Activated CD8-positive, alpha-beta memory T cell treated with anti-CD3 and anti-CD28 coated beads for 36 hours (primary cell): ENCODE results near the gene NPAS2. TPM values are rescaled to one million over a fixed set of nuclear protein-coding genes. Genes with fewer than 3 reads are reported as not detected.

Experiments used
- CTCF ChIA-PET: fragments of 350-600 bp; sonication (Branson Sonifier 250); formaldehyde crosslinking; loops from one replicate; lab custom pipeline; 2021; ENCODE audit warnings: antibody characterized with exemption; lab: Charles Lee
- POLR2A ChIA-PET: fragments of 350-600 bp; sonication (Branson Sonifier 250); formaldehyde crosslinking; loops from one replicate; lab custom pipeline; 2021; ENCODE audit warnings: antibody characterized with exemption; lab: Charles Lee
- total RNA-seq, 2 experiments: library from RNA; stranded (reverse); gene quantifications; one replicate each; pipeline ENCODE4 v1.2.3, GENCODE V29; 2021

NPAS2 gene
- total RNA-seq, 2 experiments from 2014 or later = 2.6 to 3.3 TPM

DNA sequence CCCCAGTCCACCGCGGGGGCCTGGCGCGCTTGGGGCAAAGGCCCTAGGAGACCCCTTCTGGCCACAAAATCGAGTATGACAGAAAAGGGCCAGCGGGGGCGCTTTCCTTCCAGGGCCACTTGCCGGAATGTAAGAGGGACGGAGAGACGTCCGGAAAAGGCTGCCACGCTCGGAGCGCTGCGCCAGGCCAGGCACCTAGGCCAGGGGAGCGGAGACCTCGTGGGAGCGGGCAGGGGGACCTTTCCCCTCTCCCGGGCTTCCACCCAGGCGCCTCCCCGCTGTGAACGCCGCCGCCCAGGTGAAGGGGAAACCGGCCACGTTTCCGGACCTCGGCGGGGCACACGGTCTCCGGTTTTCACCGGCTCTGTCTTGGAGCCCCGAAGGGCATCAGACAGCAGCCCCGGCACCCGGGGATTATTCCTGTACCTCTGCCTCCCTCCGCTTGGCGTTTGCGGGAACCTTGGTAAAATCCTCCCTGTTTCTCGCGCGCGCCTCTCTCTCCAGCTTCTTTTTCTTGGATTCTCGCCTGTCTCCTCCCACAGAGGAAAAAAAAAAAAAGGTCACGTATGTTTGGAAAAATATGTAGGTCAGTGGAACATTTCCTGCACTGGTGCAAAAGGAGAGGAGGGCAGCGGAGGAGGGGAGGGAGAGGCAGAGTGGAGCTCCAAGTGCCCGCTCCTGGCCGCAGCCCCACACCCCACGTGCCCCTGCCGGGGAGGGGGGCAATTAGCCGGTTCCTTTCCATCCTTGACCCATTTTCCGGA lies 1.2 kb upstream of the NPAS2 start:
- ChIA-PET POLR2A (no interaction called here), CTCF (interaction anchor here (0.7 kb wide), 1 partner anchor 255 kb away, joined by 3 read pairs; no protein-coding TSS in a partner anchor)

DNA sequence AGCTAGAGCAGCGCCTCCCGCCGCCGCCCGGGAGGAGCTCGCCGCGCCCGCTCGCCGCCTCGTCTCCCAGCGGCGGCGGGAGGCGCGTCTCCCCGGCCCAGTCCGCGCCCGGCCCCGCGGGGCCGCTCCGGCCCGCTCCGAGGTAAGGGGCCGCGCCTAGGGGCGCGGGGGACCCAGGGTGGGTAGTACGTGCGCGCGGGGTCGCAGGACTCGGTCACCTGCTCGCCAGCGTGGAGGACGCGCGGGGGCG lies 259 bp downstream of the NPAS2 start:
- CTCF ChIA-PET = no interaction called here
- POLR2A ChIA-PET = no interaction called here

DNA sequence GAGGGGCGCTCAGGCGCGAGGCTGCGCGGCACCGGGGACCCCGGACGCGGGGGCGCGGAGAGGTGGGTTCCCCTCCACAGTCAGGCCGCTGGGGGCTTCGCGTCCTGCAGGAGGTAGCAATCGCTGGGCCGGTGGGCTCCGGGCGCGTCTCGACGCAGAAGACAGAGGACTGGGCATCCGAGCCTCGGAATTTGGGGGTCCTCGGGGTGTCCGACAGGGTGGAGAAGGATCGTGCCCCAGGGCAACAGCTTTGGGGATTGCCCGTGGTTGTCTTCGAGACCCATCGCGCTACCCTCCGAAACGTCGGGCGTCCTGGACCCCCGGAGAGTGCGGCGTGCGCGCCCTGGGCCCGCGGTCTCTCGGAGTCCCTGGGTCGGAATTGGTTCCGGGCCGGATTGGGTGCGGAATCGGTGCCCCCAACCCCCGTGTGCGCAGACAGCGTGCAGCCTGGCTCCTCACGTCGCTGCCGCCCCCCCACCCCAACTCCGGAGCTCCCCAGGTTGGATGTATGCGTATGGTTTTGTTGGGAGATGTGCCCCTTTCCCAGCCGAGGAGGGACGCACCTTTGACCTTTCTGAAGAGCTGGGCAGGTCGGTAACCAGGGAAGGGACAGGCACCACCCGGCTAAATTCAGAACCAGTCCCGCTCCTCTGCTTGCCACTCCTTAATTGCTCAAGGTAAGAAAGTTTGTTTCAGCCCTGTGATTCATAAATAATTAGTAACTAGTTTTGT lies 750 bp downstream of the NPAS2 start:
- POLR2A ChIA-PET = no interaction called here
- CTCF ChIA-PET = no interaction called here

DNA sequence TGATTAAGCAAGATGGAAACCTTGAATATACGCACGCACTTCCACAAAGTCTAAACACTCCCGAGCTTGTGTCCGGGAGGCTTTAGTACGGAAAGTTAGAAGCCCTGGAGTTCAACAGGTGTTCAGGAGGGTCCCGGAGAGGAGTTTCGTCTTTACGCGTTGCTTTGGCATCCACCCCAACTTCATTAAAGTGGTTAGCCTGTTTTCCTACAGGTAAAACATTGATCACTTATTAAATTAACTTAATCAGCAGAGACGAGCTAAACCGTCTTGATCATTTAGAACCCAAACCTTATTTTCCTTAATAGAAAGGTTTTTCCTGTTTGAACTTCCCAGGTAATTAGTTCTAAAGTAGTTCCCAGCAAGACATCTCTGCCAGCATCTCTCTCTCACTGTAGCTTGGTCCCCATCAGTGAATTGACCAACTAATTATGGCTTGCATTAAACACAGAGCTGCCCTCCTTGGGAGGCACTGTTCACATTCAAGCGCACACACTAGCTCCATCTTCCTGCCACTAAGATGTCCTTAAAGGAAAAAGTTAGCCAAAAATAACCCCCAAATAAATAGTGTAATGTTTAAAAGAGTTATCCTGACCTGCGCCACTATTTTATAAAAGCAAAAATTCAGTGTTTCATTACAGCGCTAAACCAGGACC lies 1.4 kb downstream of the NPAS2 start:
- ChIA-PET CTCF (no interaction called here), POLR2A (no interaction called here)

DNA sequence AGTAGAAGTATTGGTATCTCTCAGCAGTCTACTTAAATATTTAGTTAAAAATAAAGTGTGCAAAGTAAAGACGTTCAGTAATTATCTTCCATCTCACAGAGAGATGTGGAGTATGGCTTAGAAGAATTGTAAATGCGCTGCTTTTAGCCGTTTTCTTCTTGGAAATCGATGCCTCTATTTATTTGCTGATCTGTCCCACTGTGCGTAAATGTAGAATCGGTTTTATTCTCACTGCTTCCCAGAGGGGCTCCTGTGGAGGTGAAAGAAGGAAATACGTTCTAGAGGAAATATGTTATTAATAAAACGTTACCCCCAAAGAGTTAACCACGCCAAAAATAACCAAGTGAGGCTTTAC lies 1.9 kb downstream of the NPAS2 start:
- ChIA-PET POLR2A (no interaction called here), CTCF (no interaction called here)

DNA sequence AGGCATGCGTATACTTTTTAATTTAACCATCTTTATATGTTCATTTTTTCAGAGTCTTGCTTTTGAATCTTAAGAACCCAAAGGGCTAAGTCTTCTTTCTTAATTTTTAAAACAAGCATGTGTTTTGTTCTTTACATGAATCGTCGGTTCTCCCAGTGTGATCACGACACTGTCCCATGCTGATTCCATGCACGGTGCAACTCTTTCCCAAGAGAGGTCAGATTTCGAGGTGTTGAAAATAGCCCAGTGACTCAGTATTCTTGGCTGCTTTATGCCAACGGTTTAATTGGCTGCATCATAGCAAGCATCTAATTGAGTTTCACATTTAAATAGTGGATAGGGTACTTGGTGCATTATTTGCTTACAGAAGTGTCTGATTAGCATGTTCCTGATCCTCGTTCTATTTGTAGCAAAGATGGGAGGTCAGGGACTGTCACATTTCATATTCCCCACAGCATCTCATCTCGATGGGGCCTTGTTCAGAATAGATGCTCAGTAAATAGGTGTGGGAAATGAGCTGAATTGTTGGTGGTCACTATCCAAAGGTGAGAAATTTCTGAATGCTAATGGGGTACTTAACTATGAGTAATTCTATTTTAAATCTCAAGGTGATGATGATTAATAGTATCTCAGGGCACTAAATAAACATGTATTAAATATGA lies 2.8 kb downstream of the NPAS2 start:
- ChIA-PET POLR2A (no interaction called here), CTCF (no interaction called here)

DNA sequence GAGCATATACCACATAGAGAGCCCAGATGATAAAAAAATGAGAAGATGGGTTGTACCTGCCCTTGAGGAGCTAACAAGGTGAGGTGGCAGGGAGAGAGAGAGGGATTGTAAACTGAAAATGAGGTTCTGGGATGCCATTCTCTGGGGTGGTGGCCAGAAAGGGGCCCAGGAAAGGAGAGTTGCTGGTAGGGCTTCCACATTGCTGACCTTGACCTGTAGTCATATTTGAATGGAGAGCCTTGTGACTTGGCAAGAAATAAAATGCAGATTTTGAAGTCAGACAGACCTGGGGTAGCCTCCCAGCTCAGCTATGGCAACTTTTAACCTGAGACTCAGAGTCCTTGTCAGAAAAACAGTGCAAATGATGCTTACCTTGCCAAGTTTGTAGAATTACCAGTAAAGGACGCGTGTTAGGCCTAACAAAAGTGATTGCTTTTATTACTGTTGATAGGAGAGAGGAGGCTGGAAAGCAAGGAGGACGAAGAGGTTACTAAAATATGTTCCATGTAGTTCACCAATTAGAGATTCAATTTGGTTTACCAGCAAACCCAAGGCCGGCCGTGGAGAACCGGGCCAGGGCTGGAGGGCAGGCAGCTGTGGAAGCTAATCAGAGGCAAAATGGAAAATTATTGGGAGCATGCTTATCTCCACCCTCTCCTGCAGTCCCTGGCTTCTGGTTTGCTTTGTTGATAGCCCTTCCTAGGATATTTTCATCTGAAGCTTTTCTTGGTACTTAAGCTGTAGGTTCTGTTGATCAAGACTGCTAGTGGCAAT lies 3.9 kb downstream of the NPAS2 start:
- CTCF ChIA-PET = no interaction called here
- POLR2A ChIA-PET = no interaction called here

DNA sequence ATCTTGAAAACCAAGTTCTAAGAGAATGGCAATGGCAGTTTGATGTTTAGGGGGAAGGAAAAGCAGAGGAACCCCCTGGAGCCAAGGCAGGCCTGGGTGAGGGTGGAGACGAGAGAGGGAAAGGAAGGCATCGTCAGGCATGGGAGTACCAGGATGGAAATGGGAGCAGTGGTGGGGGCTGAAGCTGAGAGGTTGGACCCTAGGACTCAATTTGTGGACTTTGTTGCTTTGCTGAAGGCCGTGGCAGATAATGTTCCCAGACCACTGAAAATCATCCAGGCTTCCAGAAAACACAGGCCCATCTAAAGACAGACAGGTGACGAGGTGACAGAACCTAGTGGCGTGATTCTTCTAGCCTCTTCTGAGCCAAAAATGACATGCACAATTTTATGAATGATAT lies 4.9 kb downstream of the NPAS2 start:
- CTCF ChIA-PET = no interaction called here

DNA sequence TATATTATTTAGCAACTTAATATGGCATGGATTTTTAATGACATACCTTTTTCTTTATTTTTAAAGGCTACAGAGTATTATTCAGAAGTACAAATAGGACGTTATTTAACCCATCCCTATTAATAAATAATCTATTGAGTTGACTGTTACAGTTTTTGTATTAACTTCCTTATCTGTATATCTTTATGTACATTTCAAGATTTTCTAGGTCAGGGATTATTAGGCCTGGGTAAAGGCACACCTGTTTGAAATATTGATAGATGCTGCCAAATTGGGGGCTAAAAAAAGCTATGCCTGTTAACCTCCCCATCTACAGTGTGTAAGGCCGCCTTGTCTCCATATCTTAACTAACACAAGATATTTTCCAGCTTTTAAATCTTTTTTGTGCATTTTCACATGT lies 6.6 kb downstream of the NPAS2 start:
- ChIA-PET POLR2A (no interaction called here), CTCF (no interaction called here)

More for the DNA sequence above, 4.9 kb downstream of the NPAS2 start:
- POLR2A ChIA-PET = no interaction called here

DNA sequence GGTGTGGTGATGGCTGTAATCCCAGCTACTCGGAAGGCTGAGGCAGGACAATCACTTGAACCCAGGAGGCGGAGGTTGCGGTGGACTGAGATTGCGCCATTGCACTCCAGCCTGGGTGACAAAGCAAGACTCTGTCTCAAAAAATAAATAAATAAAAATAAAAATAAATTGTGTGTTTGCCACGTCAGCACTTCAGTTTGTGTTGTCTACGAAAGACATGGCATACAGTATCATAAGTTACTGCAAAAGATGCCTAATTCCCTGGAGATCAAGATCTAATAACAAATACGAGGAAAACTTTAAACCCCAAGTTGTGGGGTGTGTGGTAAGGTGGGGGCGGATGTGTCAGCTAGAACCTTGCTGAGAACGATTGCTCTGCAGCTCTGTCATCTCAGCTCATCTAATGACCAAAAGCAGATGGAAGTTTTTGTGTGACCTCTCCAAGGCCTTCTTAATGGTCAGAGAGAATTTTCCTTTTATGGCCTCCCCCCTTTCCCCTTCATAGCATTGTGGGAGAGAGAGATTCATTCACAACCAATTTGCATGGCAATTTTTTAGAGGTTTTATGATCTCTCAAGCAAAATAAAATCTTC lies 11.3 kb downstream of the NPAS2 start:
- ChIA-PET POLR2A (no interaction called here), CTCF (no interaction called here)

DNA sequence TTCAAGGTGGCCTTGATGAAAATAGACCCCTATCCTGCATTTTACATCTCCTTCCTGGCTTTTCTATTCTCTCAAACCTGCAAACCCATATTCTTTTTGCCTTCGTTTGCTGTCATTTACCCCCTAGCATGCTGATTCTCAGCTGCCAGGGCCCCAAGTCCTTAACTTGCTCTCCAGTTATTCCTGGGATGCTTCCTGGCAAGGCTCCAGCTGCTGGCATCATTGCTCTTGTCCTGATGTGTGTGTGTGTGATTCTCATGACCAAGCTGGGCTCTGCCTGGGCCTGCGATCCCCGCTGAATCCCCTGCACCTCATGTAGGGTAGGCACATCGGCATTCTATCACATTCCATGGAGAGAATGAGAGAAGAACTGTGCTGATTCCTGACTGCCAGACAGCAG lies 11.9 kb downstream of the NPAS2 start:
- ChIA-PET CTCF (no interaction called here), POLR2A (no interaction called here)

DNA sequence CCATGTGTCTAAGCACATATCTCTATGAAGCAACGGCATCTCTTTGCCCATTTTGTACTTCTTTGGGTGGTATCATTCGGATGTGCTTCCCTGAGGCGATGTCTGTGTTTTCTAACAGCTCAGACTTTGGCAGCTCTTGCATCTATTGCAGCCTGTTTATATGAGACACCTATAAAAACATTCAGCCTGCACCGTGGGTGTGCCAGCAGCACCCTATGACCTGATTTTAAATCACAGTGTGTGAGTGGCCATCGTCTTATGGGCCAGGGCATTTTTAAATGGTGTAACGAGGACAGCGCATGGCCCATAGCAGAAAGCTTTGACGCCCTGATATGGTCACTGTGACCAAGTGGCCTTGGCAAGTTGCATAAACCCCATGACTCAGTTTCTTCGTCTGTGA lies 12.9 kb downstream of the NPAS2 start:
- CTCF ChIA-PET = no interaction called here

DNA sequence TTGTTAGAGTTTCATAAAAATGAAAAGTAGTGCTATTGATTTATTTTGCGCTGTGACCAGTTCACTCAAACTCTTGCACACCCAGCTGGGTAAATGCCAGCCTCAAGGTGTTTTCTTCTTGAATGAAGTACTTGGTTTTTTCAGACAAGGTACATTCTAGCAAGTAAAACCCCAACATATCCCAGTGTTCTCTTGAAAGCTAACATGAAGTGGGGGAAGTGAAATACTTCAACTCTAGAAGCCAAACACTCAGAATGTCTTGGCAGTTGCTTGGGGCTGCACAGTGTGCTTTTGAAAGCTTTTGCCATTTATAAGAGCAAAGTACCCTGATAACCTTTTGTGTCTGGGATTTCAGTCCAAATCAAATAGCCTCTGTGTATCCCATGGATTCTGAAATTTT lies 13.4 kb downstream of the NPAS2 start:
- POLR2A ChIA-PET = no interaction called here
- CTCF ChIA-PET = no interaction called here

More for the DNA sequence above, 12.9 kb downstream of the NPAS2 start:
- POLR2A ChIA-PET = no interaction called here

DNA sequence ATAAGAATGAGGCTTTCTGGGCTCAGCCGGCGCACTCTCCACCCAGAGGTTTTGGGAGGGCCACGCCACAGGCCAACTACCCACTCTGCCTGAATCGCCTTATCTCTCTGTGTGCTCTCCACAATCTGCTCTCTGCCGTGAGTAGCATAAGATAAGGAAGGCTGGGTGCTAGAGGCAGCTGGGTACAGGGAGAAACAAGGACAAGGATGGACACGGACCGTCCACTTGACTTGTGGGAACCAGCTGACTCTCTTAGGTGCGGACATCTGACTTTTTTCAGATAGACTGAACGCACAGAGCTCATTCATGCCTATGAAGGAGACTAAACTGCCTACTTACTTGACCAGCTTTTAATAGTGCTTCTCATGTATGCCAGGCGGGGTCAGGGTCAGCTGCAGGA lies 14.3 kb downstream of the NPAS2 start:
- POLR2A ChIA-PET = no interaction called here
- CTCF ChIA-PET = no interaction called here

DNA sequence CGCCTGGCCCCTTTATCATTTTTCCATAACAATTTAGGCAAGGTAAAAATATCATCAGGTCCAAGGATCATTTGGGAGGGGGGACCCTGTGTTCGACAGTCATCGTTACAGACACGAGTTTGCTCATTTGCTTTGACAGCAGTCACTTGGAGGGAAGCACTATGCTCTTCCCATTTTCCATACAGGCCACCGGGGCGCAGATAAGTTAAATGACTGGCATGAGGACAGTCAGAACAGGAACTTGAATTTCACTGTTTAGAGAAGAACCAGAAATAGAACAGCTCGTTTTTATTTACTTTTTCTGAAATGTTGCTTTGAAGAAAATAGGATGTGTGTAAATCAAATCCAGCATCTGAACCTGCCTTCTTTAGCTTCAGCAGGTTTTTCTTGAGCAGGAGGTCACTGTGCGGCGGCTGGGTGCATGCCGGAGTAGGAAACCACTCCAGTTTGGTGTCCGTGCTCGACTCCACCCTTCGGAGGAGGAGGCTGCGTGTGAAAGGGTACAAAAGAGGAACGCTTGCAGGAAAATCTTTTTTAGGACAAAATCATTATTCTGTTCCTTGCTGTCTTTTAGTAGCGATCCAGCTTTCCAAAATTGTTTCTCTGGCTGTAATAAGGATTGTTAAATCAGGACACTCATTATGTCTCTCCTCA lies 15.2 kb downstream of the NPAS2 start:
- CTCF ChIA-PET = no interaction called here

DNA sequence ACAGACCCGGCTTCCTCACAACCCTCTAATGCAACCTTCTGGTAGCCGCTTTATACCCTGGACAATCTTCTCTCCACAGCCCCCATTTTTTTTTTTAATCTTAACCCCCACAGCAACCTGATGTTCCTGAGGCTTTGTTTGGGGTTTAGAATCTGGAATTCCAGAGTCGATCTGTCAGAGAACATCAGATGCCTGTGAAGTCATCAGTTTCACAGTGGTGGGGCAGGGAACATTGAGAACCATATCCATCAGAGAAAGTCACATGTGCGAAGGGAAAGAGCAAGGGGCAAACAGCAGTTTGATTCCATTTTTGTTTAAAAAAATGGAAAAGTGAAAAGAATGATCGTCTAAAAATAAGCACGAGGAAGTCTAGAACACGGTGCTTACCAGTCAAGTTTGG lies 20.6 kb downstream of the NPAS2 start:
- ChIA-PET CTCF (no interaction called here), POLR2A (no interaction called here)

More for the DNA sequence above, 15.2 kb downstream of the NPAS2 start:
- POLR2A ChIA-PET = no interaction called here

DNA sequence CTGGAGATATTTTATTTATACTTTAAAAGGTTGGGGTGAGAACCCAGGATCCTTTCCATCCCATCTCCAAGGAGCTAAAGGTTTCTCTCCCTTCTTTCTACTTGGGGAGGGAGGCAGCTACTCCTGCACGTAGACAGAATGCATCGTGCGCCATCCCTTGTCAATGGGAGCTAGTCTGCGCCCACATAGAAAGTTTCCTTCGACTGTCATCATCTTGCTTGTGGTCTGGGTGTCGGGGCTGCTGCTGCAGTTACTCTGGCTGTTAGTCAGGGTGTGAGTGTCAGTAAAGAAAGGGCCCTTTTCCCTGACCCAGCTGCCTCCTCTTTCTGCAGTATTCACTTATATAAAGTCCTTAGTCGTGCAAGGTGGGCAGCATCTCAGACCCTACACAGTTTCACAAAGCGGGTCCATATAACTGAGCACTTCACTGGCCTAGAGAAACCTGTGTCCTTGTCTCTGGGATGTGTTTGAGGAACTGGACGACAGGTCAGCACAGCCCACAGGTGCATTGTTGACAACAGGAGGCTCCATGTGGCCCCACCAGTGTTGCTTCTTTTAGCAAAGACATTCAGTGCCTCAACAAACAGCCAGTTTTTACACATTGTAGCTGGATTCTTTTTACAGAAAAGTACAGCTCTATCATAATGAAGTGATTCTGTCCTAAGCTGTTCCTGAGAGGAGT lies 22.4 kb downstream of the NPAS2 start:
- ChIA-PET CTCF (no interaction called here), POLR2A (no interaction called here)

DNA sequence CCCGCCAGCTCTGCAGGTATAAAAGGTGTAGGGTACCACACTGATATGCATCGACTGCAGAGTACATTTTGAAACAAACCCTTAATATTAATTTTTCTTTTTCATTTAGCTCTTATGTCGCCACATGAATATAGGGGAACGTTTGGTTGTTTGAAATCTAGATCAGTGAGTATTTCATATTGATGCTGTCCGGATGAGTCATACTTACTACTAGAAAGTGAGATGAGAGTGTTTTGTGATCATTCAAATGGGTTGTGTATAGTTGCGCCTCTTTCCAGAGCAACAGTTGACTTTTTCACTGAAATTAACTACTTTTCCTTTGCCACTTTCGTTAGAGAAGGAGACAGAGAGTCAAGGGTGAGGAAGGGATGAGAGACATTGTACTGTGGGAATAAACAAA lies 24.6 kb downstream of the NPAS2 start:
- CTCF ChIA-PET = no interaction called here
- POLR2A ChIA-PET = no interaction called here
